Left kidney (tissue), 2 donors: ENCODE data around the gene PGLYRP4. TPM values are rescaled to one million over a fixed set of nuclear protein-coding genes. Genes with fewer than 3 reads are reported as not detected.

Source experiments
- DNase-seq: peaks from one replicate; pipeline ENCODE4 v3.0.0-alpha.2; 2013
- polyA plus RNA-seq: library from polyadenylated mRNA; unstranded; fragments of 120-200 nt; gene quantifications from one replicate; pipeline ENCODE4 v1.2.1, GENCODE V29; 2013; ENCODE audit not compliant: insufficient read length

Gene PGLYRP4
- polyA plus RNA-seq, 1 donor = not detected

DNA sequence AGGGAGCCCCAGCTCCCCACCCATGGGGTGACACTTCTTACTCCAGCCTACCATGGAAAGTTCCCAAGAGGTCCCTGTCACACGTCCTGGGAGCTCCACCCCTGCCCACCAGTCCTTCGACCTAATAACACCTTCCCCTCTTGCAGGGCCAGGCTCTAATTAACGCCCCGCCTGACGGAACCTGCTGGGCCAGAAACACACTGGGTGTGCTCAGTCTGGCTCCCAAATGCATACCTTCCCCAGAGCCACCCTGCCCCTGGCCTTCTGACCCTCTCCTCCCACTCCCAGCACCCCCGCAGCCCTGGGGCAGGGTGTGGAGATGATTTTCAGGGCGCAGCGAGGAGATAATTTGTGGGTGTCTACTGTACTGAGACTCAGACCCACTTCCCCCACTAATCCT, 56.5 kb downstream of the PGLYRP4 start:
- DNase-seq = no peak

GRCh38 chr1:153291514-153291913, 57.1 kb downstream of the PGLYRP4 start:
- no peak for DNase-seq

GRCh38 chr1:153288634-153289275, 59.9 kb downstream of the PGLYRP4 start:
- DNase-seq = no peak

Other genes with a start within 250 kb of the PGLYRP4 start
- gene SPRR2F, start 235.3 kb downstream of the PGLYRP4 start, polyA plus RNA-seq = not detected
- not detected for gene SPRR2G, start 198.0 kb downstream of the PGLYRP4 start, polyA plus RNA-seq
- not detected for gene LELP1, start 145.4 kb downstream of the PGLYRP4 start, polyA plus RNA-seq
- not detected for gene PRR9, start 131.3 kb downstream of the PGLYRP4 start, polyA plus RNA-seq
- not detected for gene LORICRIN, start 89.2 kb downstream of the PGLYRP4 start, polyA plus RNA-seq
- gene PGLYRP3, start 35.9 kb downstream of the PGLYRP4 start, polyA plus RNA-seq = not detected
- gene S100A9, start 9.0 kb upstream of the PGLYRP4 start, polyA plus RNA-seq = 6.2 TPM
- not detected for gene S100A12, start 26.8 kb upstream of the PGLYRP4 start, polyA plus RNA-seq
- gene S100A8, start 42.2 kb upstream of the PGLYRP4 start, polyA plus RNA-seq = 3.4 TPM
- gene S100A7A, start 67.7 kb upstream of the PGLYRP4 start, polyA plus RNA-seq = not detected
- 0.43 TPM for gene S100A7, start 111.8 kb upstream of the PGLYRP4 start, polyA plus RNA-seq
- gene S100A6, start 187.2 kb upstream of the PGLYRP4 start, polyA plus RNA-seq = 182 TPM
- 1.3 TPM for gene S100A5, start 192.1 kb upstream of the PGLYRP4 start, polyA plus RNA-seq
- gene S100A4, start 197.0 kb upstream of the PGLYRP4 start, polyA plus RNA-seq = 29.0 TPM
- 0.25 TPM for gene S100A3, start 200.4 kb upstream of the PGLYRP4 start, polyA plus RNA-seq
- 3.9 TPM for gene S100A2, start 217.0 kb upstream of the PGLYRP4 start, polyA plus RNA-seq